WERI-Rb-1 (cell line): ENCODE measurements around the gene FARS2.

Experiments
- DNase-seq: peaks from one replicate; pipeline ENCODE4 v3.0.0-alpha.2; 2020
- H3K27ac ChIP-seq: fragments of 250-450 bp; sonication (Bioruptor Pico); 2 replicates; pipeline ENCODE4 v1.5.1; 2020; ENCODE audit warnings: mild to moderate bottlenecking, moderate library complexity
- H3K27me3 ChIP-seq: fragments of 250-450 bp; sonication (Bioruptor Pico); 2 replicates; pipeline ENCODE4 v1.5.1; 2021; ENCODE audit warnings: mild to moderate bottlenecking, low read depth, moderate library complexity; ENCODE audit not compliant: insufficient read depth, severe bottlenecking
- H3K36me3 ChIP-seq: fragments of 250-450 bp; sonication (Bioruptor Pico); 2 replicates; pipeline ENCODE4 v1.5.1; 2020; ENCODE audit warnings: mild to moderate bottlenecking, moderate library complexity
- H3K4me3 ChIP-seq: 2 replicates; pipeline ENCODE4 v1.5.1; 2011; ENCODE audit warnings: low read depth, mild to moderate bottlenecking, control low read depth, low read length
- H3K9me3 ChIP-seq: fragments of 250-450 bp; sonication (Bioruptor Pico); 2 replicates; pipeline ENCODE4 v1.5.1; 2021; ENCODE audit warnings: mild to moderate bottlenecking, moderate library complexity; ENCODE audit not compliant: severe bottlenecking
- CTCF ChIP-seq: IDR thresholded peaks from 2 replicates; pipeline ENCODE4 v1.5.1; 2011; ENCODE audit warnings: low read depth, mild to moderate bottlenecking, control low read depth, inconsistent platforms, low read length

FARS2 gene

DNA sequence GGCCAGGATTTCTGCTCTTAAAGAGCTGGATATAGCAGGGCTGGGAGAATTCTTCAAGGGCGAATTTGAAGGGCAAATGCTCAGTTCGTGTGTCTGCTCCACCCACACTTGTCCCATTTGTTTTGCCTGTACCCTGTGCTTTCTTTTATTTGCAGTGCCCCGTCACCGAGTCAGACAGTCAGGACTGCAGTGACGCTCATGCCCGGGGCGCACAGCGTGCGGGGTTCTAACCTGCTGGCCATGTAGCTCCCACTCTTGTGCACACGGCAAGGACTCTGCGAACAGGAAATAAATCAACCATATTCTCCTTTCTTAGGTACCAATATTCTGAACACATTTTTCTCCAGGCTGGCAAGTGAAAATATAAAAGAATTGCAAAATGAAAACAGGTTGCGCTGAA lies 18.2 kb upstream of the FARS2 start:
- no peak for TF ChIP-seq CTCF
- no peak for DNase-seq
- Histone ChIP-seq H3K36me3 (peaks cover 21% of the 10 kb centered on the region), H3K9me3 (no peaks in the 10 kb centered on the region), H3K27ac (no peak overlapping the region), H3K4me3 (no peak overlapping the region), H3K27me3 (no peaks in the 10 kb centered on the region)

GRCh38 chr6:5246141-5247097 lies 14.9 kb upstream of the FARS2 start:
- no peak for TF ChIP-seq CTCF
- H3K27me3 ChIP-seq: no peaks in the 10 kb centered on the region
- H3K9me3 ChIP-seq: peaks cover 3% of the 10 kb centered on the region
- peak; percentile 56 for DNase-seq
- H3K36me3 ChIP-seq: peaks cover 19% of the 10 kb centered on the region
- peak overlapping the region; percentile 76 for H3K27ac ChIP-seq
- H3K4me3 ChIP-seq: no peak overlapping the region

DNA sequence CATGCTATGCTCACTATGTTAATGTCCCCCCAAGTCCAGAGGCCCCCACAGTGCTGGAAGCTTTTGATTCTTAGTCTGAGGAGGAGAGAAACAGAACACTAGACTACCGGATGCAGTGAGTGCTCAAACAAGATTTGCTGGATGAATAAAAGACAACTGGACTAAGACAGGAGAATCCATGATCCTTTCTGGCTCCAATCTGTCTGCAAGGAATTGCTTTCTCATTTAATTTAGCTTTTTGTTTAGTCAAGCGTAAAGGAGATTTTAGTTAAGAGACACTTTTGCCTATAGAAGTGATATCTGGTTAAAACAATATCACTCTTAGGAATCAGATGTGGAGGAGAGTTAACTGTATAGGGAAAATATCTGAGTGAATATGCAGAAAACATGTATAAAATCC lies 14.1 kb upstream of the FARS2 start:
- DNase-seq: no peak
- peaks cover 5% of the 10 kb centered on the region for H3K9me3 ChIP-seq
- H3K27ac ChIP-seq: peak overlapping the region; percentile 76
- no peak for TF ChIP-seq CTCF
- no peak overlapping the region for H3K4me3 ChIP-seq
- no peaks in the 10 kb centered on the region for H3K27me3 ChIP-seq
- peaks cover 25% of the 10 kb centered on the region for H3K36me3 ChIP-seq

GRCh38 chr6:5248302-5249098 lies 12.8 kb upstream of the FARS2 start:
- no peaks in the 10 kb centered on the region for H3K27me3 ChIP-seq
- no peak overlapping the region for H3K4me3 ChIP-seq
- peaks cover 28% of the 10 kb centered on the region for H3K36me3 ChIP-seq
- peak overlapping the region; percentile 76 for H3K27ac ChIP-seq
- TF ChIP-seq CTCF: no peak
- DNase-seq: no peak
- H3K9me3 ChIP-seq: peaks cover 5% of the 10 kb centered on the region

DNA sequence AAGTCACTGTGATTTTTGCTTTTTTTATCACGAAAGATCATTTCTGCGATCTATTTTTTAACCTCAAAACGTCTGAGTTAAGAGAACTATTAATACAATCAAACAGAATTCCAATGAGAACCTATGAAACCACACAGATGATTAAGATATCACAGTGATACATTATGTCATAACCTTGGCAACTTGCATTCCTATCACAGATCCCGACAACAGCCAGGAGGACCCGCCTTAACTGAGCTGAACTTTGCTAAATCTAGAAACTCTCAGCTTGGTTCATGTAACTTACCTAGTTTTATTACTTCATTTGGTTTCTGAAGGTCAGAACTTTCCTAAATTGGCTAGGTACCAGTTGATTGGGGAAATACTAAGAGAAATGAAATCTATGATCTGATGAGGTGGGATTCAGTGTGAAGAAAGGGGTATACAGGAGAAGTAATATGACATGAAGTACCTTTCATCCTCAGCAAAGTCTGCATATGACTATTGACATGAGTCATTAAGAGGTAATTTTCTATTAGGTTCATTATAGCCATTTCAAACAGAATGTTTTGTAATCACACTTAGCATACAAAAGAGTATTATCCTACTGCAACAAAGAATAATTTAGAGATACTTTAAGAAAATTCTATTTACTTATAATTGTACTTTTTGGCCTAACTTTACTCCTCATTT lies 11.7 kb upstream of the FARS2 start:
- H3K27ac ChIP-seq: no peak overlapping the region
- H3K4me3 ChIP-seq: no peak overlapping the region
- no peaks in the 10 kb centered on the region for H3K27me3 ChIP-seq
- TF ChIP-seq CTCF: no peak
- peaks cover 24% of the 10 kb centered on the region for H3K36me3 ChIP-seq
- H3K9me3 ChIP-seq: peaks cover 5% of the 10 kb centered on the region
- DNase-seq: no peak
